Neural crest cell (in vitro differentiated cells): ENCODE data around the gene ASH1L. TPM values are rescaled to one million over a fixed set of nuclear protein-coding genes. Genes with fewer than 3 reads are reported as not detected.

Experiments used
- DNase-seq: peaks from one replicate; pipeline ENCODE4 v3.0.0; 2021; ENCODE audit warnings: low read depth, mixed read lengths, low spot score
- H3K27ac Mint-ChIP-seq: one replicate; pipeline ENCODE4 v1.8.0; 2021; ENCODE audit warnings: mild to moderate bottlenecking, mixed read lengths; ENCODE audit not compliant: unreplicated experiment
- H3K27me3 Mint-ChIP-seq: 2 replicates; pipeline ENCODE4 v1.8.0; 2021; ENCODE audit warnings: low read depth, mild to moderate bottlenecking, mixed read lengths
- H3K36me3 Mint-ChIP-seq: 2 replicates; pipeline ENCODE4 v1.8.0; 2021; ENCODE audit warnings: low read depth, mild to moderate bottlenecking, mixed read lengths
- H3K4me1 Mint-ChIP-seq: 2 replicates; pipeline ENCODE4 v1.8.0; 2021; ENCODE audit warnings: mixed read lengths
- H3K4me3 Mint-ChIP-seq: one replicate; pipeline ENCODE4 v1.8.0; 2021; ENCODE audit warnings: mild to moderate bottlenecking, mixed read lengths
- H3K9me3 Mint-ChIP-seq: 2 replicates; pipeline ENCODE4 v1.8.0; 2021; ENCODE audit warnings: mixed read lengths
- CTCF ChIP-seq: fragments of 200-600 bp; sonication (generic); conservative IDR thresholded peaks from 2 replicates; pipeline ENCODE4 v1.5.0; 2021; ENCODE audit warnings: antibody characterized with exemption, mild to moderate bottlenecking
- total RNA-seq: library from RNA; stranded (reverse); gene quantifications from 2 replicates; pipeline ENCODE4 v1.2.1, GENCODE V29; 2021

The ASH1L gene
- total RNA-seq, 1 donor from 2014 or later = 35.4 TPM

- no peak overlapping the region for H3K27ac Mint-ChIP-seq
- no peaks in the 10 kb centered on the region for H3K27me3 Mint-ChIP-seq
- no peak for TF ChIP-seq CTCF
- peaks cover 11% of the 10 kb centered on the region for H3K36me3 Mint-ChIP-seq
- no peaks in the 10 kb centered on the region for H3K4me1 Mint-ChIP-seq
- H3K9me3 Mint-ChIP-seq = no peaks in the 10 kb centered on the region
- DNase-seq = no peak
- H3K4me3 Mint-ChIP-seq = no peak overlapping the region
These were observed 76.7 kb downstream of the ASH1L start for GRCh38 chr1:155485945-155486344.

GRCh38 chr1:155485222-155485621 is 77.4 kb downstream of the ASH1L start:
- no peak for DNase-seq
- Mint-ChIP-seq H3K4me1 (no peaks in the 10 kb centered on the region), H3K9me3 (no peaks in the 10 kb centered on the region), H3K27ac (no peak overlapping the region), H3K36me3 (peaks cover 12% of the 10 kb centered on the region), H3K4me3 (no peak overlapping the region), H3K27me3 (no peaks in the 10 kb centered on the region)
- TF ChIP-seq CTCF = no peak

- Mint-ChIP-seq H3K4me3 (no peak overlapping the region), H3K9me3 (no peaks in the 10 kb centered on the region), H3K27ac (no peak overlapping the region), H3K4me1 (no peaks in the 10 kb centered on the region), H3K27me3 (no peaks in the 10 kb centered on the region), H3K36me3 (peaks cover 25% of the 10 kb centered on the region)
- TF ChIP-seq CTCF = no peak
- DNase-seq = no peak
These were observed 80.8 kb downstream of the ASH1L start for GRCh38 chr1:155481741-155482241.

GRCh38 chr1:155479205-155479604 is 83.4 kb downstream of the ASH1L start:
- no peak for TF ChIP-seq CTCF
- no peak overlapping the region for H3K27ac Mint-ChIP-seq
- H3K4me3 Mint-ChIP-seq = no peak overlapping the region
- no peaks in the 10 kb centered on the region for H3K9me3 Mint-ChIP-seq
- no peaks in the 10 kb centered on the region for H3K4me1 Mint-ChIP-seq
- no peak for DNase-seq
- H3K36me3 Mint-ChIP-seq = peaks cover 31% of the 10 kb centered on the region
- no peaks in the 10 kb centered on the region for H3K27me3 Mint-ChIP-seq

GRCh38 chr1:155478270-155478852 is 84.2 kb downstream of the ASH1L start:
- no peak overlapping the region for H3K27ac Mint-ChIP-seq
- no peak for DNase-seq
- no peaks in the 10 kb centered on the region for H3K4me1 Mint-ChIP-seq
- H3K9me3 Mint-ChIP-seq = no peaks in the 10 kb centered on the region
- no peaks in the 10 kb centered on the region for H3K27me3 Mint-ChIP-seq
- peaks cover 31% of the 10 kb centered on the region for H3K36me3 Mint-ChIP-seq
- H3K4me3 Mint-ChIP-seq = no peak overlapping the region
- TF ChIP-seq CTCF = no peak
